HepG2 (cell line): Measurements from ENCODE around the gene GJD3. TPM values are rescaled to one million over a fixed set of nuclear protein-coding genes. Genes with fewer than 3 reads are reported as not detected.

Source experiments
- ASH2L ChIP-seq: fragments of 300-600, 200-600 bp; sonication (generic); IDR thresholded peaks from 2 replicates; pipeline ENCODE4 v1.7.0; 2017; ENCODE audit warnings: low read depth, mild to moderate bottlenecking, moderate library complexity, mixed read lengths, low read length; ENCODE audit not compliant: insufficient read length
- CREM ChIP-seq, 2 experiments: sonication (generic) in 1 of 2; formaldehyde crosslinking in 1 of 2; IDR thresholded peaks; 2 replicates each; pipeline versions ENCODE4 v1.4.0 to v1.6.1; 2016 to 2020; ENCODE audit warnings: antibody characterized with exemption in 1 of 2, mild to moderate bottlenecking in 1 of 2, missing genetic modification reagents in 1 of 2
- HNRNPL ChIP-seq: fragments of 200-400 bp; formaldehyde crosslinking; IDR thresholded peaks from 2 replicates; pipeline ENCODE4 v1.6.1; 2017; ENCODE audit warnings: mild to moderate bottlenecking, low read depth, low read length
- MED13 ChIP-seq: sonication (generic); formaldehyde crosslinking; IDR thresholded peaks from 2 replicates; pipeline ENCODE4 v1.5.0; 2020; ENCODE audit warnings: missing genetic modification reagents
- MNT ChIP-seq: fragments of 450-650 bp; IDR thresholded peaks from 2 replicates; pipeline ENCODE4 v1.6.1; 2016
- MTF2 ChIP-seq: sonication (generic); formaldehyde crosslinking; IDR thresholded peaks from 2 replicates; pipeline ENCODE4 v1.5.0; 2020; ENCODE audit warnings: missing genetic modification reagents, borderline replicate concordance
- NR3C1 ChIP-seq: sonication (generic); formaldehyde crosslinking; IDR thresholded peaks from 2 replicates; pipeline ENCODE4 v1.4.0; 2020; ENCODE audit warnings: missing genetic modification reagents
- RXRA ChIP-seq: sonication (generic); formaldehyde crosslinking; IDR thresholded peaks from 2 replicates; pipeline ENCODE4 v1.5.1; 2020; ENCODE audit warnings: missing genetic modification reagents
- ZBTB33 ChIP-seq: sonication (generic); formaldehyde crosslinking; IDR thresholded peaks from 2 replicates; pipeline ENCODE4 v1.4.0; 2020; ENCODE audit warnings: missing genetic modification reagents
- ZBTB39 ChIP-seq: sonication (generic); formaldehyde crosslinking; IDR thresholded peaks from 2 replicates; pipeline ENCODE4 v1.5.0; 2020; ENCODE audit warnings: missing genetic modification reagents
- ZFP36L2 ChIP-seq: sonication (generic); formaldehyde crosslinking; IDR thresholded peaks from 2 replicates; pipeline ENCODE4 v1.4.0; 2020; ENCODE audit warnings: missing genetic modification reagents
- ZMYM3 ChIP-seq: sonication (generic); formaldehyde crosslinking; IDR thresholded peaks from 2 replicates; pipeline ENCODE4 v1.5.1; 2020; ENCODE audit warnings: mild to moderate bottlenecking, missing genetic modification reagents
- ZNF253 ChIP-seq: sonication (generic); formaldehyde crosslinking; IDR thresholded peaks from 2 replicates; pipeline ENCODE4 v1.8.0; 2022; ENCODE audit warnings: mild to moderate bottlenecking, missing genetic modification reagents, borderline replicate concordance
- ZNF512B ChIP-seq: sonication (generic); formaldehyde crosslinking; IDR thresholded peaks from 2 replicates; pipeline ENCODE4 v1.5.1; 2020; ENCODE audit warnings: missing genetic modification reagents, mild to moderate bottlenecking, borderline replicate concordance
- ZNF747 ChIP-seq: sonication (generic); formaldehyde crosslinking; IDR thresholded peaks from 2 replicates; pipeline ENCODE4 v1.8.1; 2023; ENCODE audit warnings: missing genetic modification reagents, mild to moderate bottlenecking, borderline replicate concordance
- polyA plus RNA-seq, 8 experiments: library from polyadenylated mRNA; depleted of rRNA in 3 of 8; stranded (reverse) in 7 of 8; unstranded in 1 of 8; fragments of >200 nt; fragmentation: Illumina TruSeq in 4 of 8; extraction: Trizol in 4 of 8; gene quantifications; 2 replicates each; pipeline versions ENCODE4 v1.2.1 to v1.2.3, GENCODE V29; 2011 to 2016; ENCODE audit warnings: low read depth in 4 of 8, missing spikeins in 1 of 8, mixed read lengths in 1 of 8; ENCODE audit not compliant: insufficient read depth in 1 of 8
- total RNA-seq, 5 experiments: library from RNA; depleted of rRNA; stranded (reverse); fragments of >200 nt; fragmentation: Illumina TruSeq; extraction: Trizol; gene quantifications; 2 replicates each; pipeline ENCODE4 v1.2.3, GENCODE V29; 2016; ENCODE audit warnings: low read depth in 1 of 5
- TF ChIP-seq, protein P1 (sequence below): sonication (generic); formaldehyde crosslinking; IDR thresholded peaks from 2 replicates; pipeline ENCODE4 v1.8.0; 2022; ENCODE audit warnings: missing genetic modification reagents, mild to moderate bottlenecking, moderate library complexity, borderline replicate concordance

GJD3 gene
- total and polyA plus RNA-seq, 2 of the 13 experiments (the other 11 are each of a cell fraction or from before 2014, with no cell fraction given): not detected

- TF ChIP-seq ZBTB33 (CRISPR knock-in tag): peak; percentile 31; the same call in 1 of the 2 replicates
- TF ChIP-seq, protein P1, sequence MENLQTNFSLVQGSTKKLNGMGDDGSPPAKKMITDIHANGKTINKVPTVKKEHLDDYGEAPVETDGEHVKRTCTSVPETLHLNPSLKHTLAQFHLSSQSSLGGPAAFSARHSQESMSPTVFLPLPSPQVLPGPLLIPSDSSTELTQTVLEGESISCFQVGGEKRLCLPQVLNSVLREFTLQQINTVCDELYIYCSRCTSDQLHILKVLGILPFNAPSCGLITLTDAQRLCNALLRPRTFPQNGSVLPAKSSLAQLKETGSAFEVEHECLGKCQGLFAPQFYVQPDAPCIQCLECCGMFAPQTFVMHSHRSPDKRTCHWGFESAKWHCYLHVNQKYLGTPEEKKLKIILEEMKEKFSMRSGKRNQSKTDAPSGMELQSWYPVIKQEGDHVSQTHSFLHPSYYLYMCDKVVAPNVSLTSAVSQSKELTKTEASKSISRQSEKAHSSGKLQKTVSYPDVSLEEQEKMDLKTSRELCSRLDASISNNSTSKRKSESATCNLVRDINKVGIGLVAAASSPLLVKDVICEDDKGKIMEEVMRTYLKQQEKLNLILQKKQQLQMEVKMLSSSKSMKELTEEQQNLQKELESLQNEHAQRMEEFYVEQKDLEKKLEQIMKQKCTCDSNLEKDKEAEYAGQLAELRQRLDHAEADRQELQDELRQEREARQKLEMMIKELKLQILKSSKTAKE: 0 out of 2 replicates have a peak, but pooled peaks have one; percentile 13
- TF ChIP-seq ASH2L: peak; percentile 43
- peak; percentile 31; the same call in 1 of the 2 replicates for TF ChIP-seq MED13 (CRISPR knock-in tag)
- no peak for TF ChIP-seq ZNF747 (CRISPR knock-in tag)
- peak; percentile 70; the same call in 1 of the 2 replicates for TF ChIP-seq ZMYM3 (CRISPR knock-in tag)
- no peak for TF ChIP-seq NR3C1 (CRISPR knock-in tag)
- 0 out of 2 replicates have a peak, but pooled peaks have one; percentile 25 for TF ChIP-seq ZNF253 (CRISPR knock-in tag)
- no peak for TF ChIP-seq CREM (IDR thresholded peaks at IDR 0.05)
- 0 out of 2 replicates have a peak, but pooled peaks have one; percentile 41 for TF ChIP-seq CREM (CRISPR knock-in tag; IDR thresholded peaks at IDR 0.05)
- TF ChIP-seq ZBTB39: 0 out of 2 replicates have a peak, but pooled peaks have one; percentile 2
- 0 out of 2 replicates have a peak, but pooled peaks have one; percentile 65 for TF ChIP-seq ZNF512B (CRISPR knock-in tag)
- TF ChIP-seq HNRNPL: peak; percentile 7; the same call in 1 of the 2 replicates
- peak; percentile 78; the same call in 1 of the 2 replicates for TF ChIP-seq ZFP36L2 (CRISPR knock-in tag)
- TF ChIP-seq RXRA (CRISPR knock-in tag): peak; percentile 42; the same call in 1 of the 2 replicates
- TF ChIP-seq MTF2 (CRISPR knock-in tag): 0 out of 2 replicates have a peak, but pooled peaks have one; percentile 82
- peak; percentile 8; the same call in 1 of the 2 replicates for TF ChIP-seq MNT
Observed at GRCh38 chr17:40361925-40362695, 2.4 kb downstream of the GJD3 start (continued).
